Kasumi-1 (cell line): ENCODE data around the gene CCDC185.

ENCODE experiments used
- DNase-seq, 2 experiments: peaks; one replicate each; lab custom pipeline; 2025; lab: John Stamatoyannopoulos, UW

CCDC185 gene

DNA sequence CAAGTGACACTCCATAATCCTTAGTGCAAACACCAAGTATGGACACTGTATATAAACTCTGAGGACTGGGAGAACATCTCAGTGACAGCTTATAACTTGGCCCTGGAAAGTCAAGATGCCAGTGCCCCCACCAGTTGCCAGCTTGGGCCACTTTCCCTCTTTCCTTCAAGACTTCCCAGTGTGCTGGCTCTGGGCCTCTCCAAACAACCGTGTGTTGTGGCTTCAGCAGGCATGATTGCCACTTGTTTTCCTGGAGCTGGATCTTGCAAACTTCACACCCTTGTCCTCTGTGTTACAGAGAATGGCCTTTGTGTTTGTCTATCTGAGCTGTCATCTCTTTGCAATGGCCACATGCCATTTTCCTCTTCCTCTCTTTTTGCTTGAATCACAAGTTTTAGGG, 37.0 kb downstream of the CCDC185 start:
- DNase-seq, result no peak

DNA sequence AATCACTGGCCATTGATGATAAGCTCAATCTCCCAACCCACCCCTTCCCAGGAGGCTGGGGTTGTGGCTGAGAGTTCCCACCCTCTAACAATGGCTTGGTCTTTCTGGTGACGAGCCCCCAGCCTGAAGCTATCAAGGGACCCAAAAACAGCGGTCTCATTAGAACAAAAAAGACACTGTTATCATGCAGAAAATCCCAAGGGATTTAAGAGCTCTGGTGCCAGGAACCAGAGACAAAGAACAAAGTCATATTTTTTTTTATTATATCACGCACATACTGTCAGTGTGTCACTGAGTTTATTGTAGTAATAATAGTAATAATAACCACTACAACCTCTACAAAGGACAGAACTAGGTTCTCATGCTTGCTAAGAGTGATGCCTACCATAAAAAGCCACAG, 43.9 kb downstream of the CCDC185 start:
- DNase-seq, result no peak

DNA sequence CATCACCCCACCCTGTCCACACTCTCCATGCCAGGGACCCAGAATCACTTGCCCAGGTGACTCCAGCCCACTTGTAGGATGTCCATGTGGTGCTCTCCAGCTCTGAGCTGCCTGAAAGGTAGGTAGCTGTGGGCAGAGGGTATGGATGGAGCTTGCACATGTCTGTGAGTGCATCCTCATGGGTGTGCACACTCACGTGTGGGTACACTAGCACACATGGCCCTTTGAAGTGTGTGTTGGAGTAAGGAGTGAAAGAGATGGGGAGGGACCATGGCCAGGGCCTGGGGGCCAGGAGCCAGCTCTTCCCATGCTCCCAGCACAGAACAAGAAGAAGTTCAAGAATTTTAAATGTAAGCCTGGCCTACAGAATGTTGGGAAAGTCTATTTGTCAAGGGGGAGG, 50.2 kb downstream of the CCDC185 start:
- DNase-seq, result no peak

DNA sequence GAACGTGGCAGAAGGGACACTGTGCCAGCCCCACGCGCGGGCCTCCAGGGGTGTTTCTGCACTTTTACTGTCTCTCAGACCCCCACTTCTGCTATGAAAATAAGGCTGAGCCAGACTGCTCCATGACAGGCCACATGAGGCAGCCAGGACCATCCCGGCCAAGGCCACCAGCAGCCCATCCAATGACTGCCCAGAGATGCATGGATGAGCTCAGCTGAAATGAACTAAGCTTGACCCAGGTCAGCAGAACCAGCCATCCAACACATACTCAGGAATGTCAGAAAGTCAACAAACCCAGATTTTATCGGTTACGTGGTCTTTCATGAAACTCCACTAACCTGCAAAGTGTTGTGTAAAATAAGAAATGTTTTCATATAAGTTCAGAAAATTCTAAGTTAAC, 51.2 kb downstream of the CCDC185 start:
- DNase-seq, result no peak
